Left cardiac atrium (tissue), 4 donors: ENCODE results near the gene PIGN. TPM values are rescaled to one million over a fixed set of nuclear protein-coding genes. Genes with fewer than 3 reads are reported as not detected.
A peak's percentile ranks its signal among the peaks of the same experiment; 100 is the strongest.
"Not testable (repeated sequence)": the region's sequence is repeated elsewhere in the genome, so short reads cannot be mapped to it uniquely, and the experiment has no call there.

Experiments
- ATAC-seq, 2 donors: fragments of 200-7000 bp; cut with Tn5 transposase; one replicate each; pipeline ENCODE4 v1.9.1; 2020; ENCODE audit warnings: mild to moderate bottlenecking in 2 of 2, moderate library complexity in 2 of 2
- DNase-seq: peaks from one replicate; pipeline ENCODE4 v3.0.0-alpha.2; 2020
- intact Hi-C, 2 donors: fragments of 100-400 bp; cut with DNase I; formaldehyde crosslinking; loops; one replicate each; pipeline versions ENCODE4 v1.14.1 to v1.15.1; 2022 to 2023
- total RNA-seq, 2 donors: library from RNA; stranded (reverse); fragmentation: NEBNext Ultra II Directional; extraction: Animal tissue kit (Norgen Biotek cat#: 25700); gene quantifications; one replicate each; pipeline ENCODE4 v1.2.1, GENCODE V29; 2021
- donor health status: DM: no; HTN: yes; CAD: no.
- donor health status: DM: no; HTN: yes; CAD: no; lungs with severe emphysema.
- donor health status: DM: yes; HTN: yes; CAD: no.
- donor health status: Dilated cardiomyopathy.

Gene PIGN
- total RNA-seq, 2 donors from 2014 or later = 18.2 to 19.4 TPM

GRCh38 chr18:62073461-62074281 is 113.2 kb downstream of the PIGN start:
- intact Hi-C loops = no loop called here
- ATAC-seq = no peak
- no peak for DNase-seq

GRCh38 chr18:62072370-62072769 is 114.5 kb downstream of the PIGN start:
- intact Hi-C loops = no loop called here

GRCh38 chr18:62071071-62071470 is 115.8 kb downstream of the PIGN start:
- no peak for ATAC-seq
- intact Hi-C loops = no loop called here
- no peak for DNase-seq

More at GRCh38 chr18:62072370-62072769, 114.5 kb downstream of the PIGN start:
- ATAC-seq (no peak), DNase-seq (no peak)

- ATAC-seq = no peak
- intact Hi-C loops = no loop called here
- no peak for DNase-seq
These were observed 116.6 kb downstream of the PIGN start for GRCh38 chr18:62070302-62070701.

- intact Hi-C loops = loop anchor here in 1 of 2 donors (10.0 kb wide), 1 partner anchor 65 kb away; no protein-coding TSS in a partner anchor
- no peak for DNase-seq
- ATAC-seq = no peak
These were observed 117.3 kb downstream of the PIGN start for GRCh38 chr18:62069556-62069955.

- ATAC-seq = no peak
- DNase-seq = no peak
- intact Hi-C loops = loop anchor here in 1 of 2 donors (10.0 kb wide), 1 partner anchor 61 kb away; no protein-coding TSS in a partner anchor
These were observed 120.6 kb downstream of the PIGN start for GRCh38 chr18:62066102-62066818.

GRCh38 chr18:62064361-62064760 is 122.5 kb downstream of the PIGN start:
- ATAC-seq = no peak
- no peak for DNase-seq
- intact Hi-C loops = loop anchor here in 1 of 2 donors (10.0 kb wide), 1 partner anchor 60 kb away; no protein-coding TSS in a partner anchor

GRCh38 chr18:62061821-62062478 is 124.9 kb downstream of the PIGN start:
- ATAC-seq (no peak), DNase-seq (no peak)
- intact Hi-C loops = loop anchor here in 1 of 2 donors (10.0 kb wide), 1 partner anchor 57 kb away; no protein-coding TSS in a partner anchor

- intact Hi-C loops = loop anchor here in 1 of 2 donors (10.0 kb wide), 1 partner anchor 56 kb away; no protein-coding TSS in a partner anchor
- no peak for ATAC-seq
These were observed 126.0 kb downstream of the PIGN start for GRCh38 chr18:62060820-62061219.

GRCh38 chr18:62054929-62055498 is 131.8 kb downstream of the PIGN start:
- intact Hi-C loops = no loop called here
- no peak for DNase-seq
- no peak for ATAC-seq

More at GRCh38 chr18:62060820-62061219, 126.0 kb downstream of the PIGN start:
- no peak for DNase-seq

GRCh38 chr18:62048279-62048678 is 138.6 kb downstream of the PIGN start:
- ATAC-seq = no peak
- DNase-seq = no peak
- intact Hi-C loops = no loop called here

GRCh38 chr18:62045316-62045715 is 141.5 kb downstream of the PIGN start:
- no peak for ATAC-seq
- no peak for DNase-seq
- intact Hi-C loops = no loop called here

- ATAC-seq (no peak), DNase-seq (no peak)
- intact Hi-C loops = no loop called here
These were observed 142.3 kb downstream of the PIGN start for GRCh38 chr18:62044490-62045000.

GRCh38 chr18:62037989-62038778 is 148.7 kb downstream of the PIGN start:
- ATAC-seq (peak; percentile 43 to 52), DNase-seq (no peak)
- intact Hi-C loops = no loop called here

- ATAC-seq (peak; percentile 77 to 78), DNase-seq (no peak)
- intact Hi-C loops = no loop called here
These were observed 149.7 kb downstream of the PIGN start for GRCh38 chr18:62037012-62037742.

- DNase-seq, ATAC-seq, intact Hi-C loops: not testable (repeated sequence)
These were observed 152.6 kb downstream of the PIGN start for GRCh38 chr18:62034286-62034685.

GRCh38 chr18:62033756-62034155 is 153.1 kb downstream of the PIGN start:
- DNase-seq = no peak
- ATAC-seq = no peak
- intact Hi-C loops = no loop called here
